ENCODE measurements around the gene CTAG1B.
"Not testable (repeated sequence)": the region's sequence is repeated elsewhere in the genome, so short reads cannot be mapped to it uniquely, and the experiment has no call there.

The CTAG1B gene

GRCh38 chrX:154655786-154656185, 36.7 kb upstream of the CTAG1B start:
- no peak for TF ChIP-seq CTCF (IDR thresholded peaks at IDR 0.05; ENCODE audit: borderline replicate concordance, insufficient read depth, low read depth, low read length)
- no peak overlapping the region for H3K4me3 ChIP-seq (ENCODE audit: low read depth, low read length)

GRCh38 chrX:154655346-154655745, 36.3 kb upstream of the CTAG1B start:
- no peak for TF ChIP-seq CTCF (IDR thresholded peaks at IDR 0.05; ENCODE audit: borderline replicate concordance, insufficient read depth, low read depth, low read length)
- H3K4me3 ChIP-seq (ENCODE audit: low read depth, low read length) = no peak overlapping the region

- no peak for TF ChIP-seq CTCF (IDR thresholded peaks at IDR 0.05; ENCODE audit: borderline replicate concordance, insufficient read depth, low read depth, low read length)
- H3K4me3 ChIP-seq (ENCODE audit: low read depth, low read length) = no peak overlapping the region
These were observed 35.8 kb upstream of the CTAG1B start for GRCh38 chrX:154654925-154655324.

- no peak for TF ChIP-seq CTCF (IDR thresholded peaks at IDR 0.05; ENCODE audit: borderline replicate concordance, insufficient read depth, low read depth, low read length)
- H3K4me3 ChIP-seq (ENCODE audit: low read depth, low read length) = no peak overlapping the region
These were observed 35.3 kb upstream of the CTAG1B start for GRCh38 chrX:154654372-154654771.

GRCh38 chrX:154653413-154653812, 34.3 kb upstream of the CTAG1B start, which contains the start of gene CTAG2:
TSS of gene CTAG2 (minus strand) at chrX:154653579. CDS start at chrX:154653515, 64 bp downstream.
- not testable (repeated sequence) for H3K4me3 ChIP-seq (ENCODE audit: low read depth, low read length)

- no peak for TF ChIP-seq CTCF (IDR thresholded peaks at IDR 0.05; ENCODE audit: borderline replicate concordance, insufficient read depth, low read depth, low read length)
- no peak overlapping the region for H3K4me3 ChIP-seq (ENCODE audit: low read depth, low read length)
These were observed 33.9 kb upstream of the CTAG1B start for GRCh38 chrX:154653048-154653401.

- no peak for TF ChIP-seq CTCF (IDR thresholded peaks at IDR 0.05; ENCODE audit: borderline replicate concordance, insufficient read depth, low read depth, low read length)
- no peak overlapping the region for H3K4me3 ChIP-seq (ENCODE audit: low read depth, low read length)
These were observed 33.4 kb upstream of the CTAG1B start for GRCh38 chrX:154652311-154653047.

GRCh38 chrX:154650221-154650510, 31.1 kb upstream of the CTAG1B start:
- no peak overlapping the region for H3K4me3 ChIP-seq (ENCODE audit: low read depth, low read length)
- no peak for TF ChIP-seq CTCF (IDR thresholded peaks at IDR 0.05; ENCODE audit: borderline replicate concordance, insufficient read depth, low read depth, low read length)
